Endothelial cell of umbilical vein (primary cell): ENCODE results near the gene ULK1.

Source experiments
- CTCF ChIP-seq, 2 donors: IDR thresholded peaks; 1 replicate in 1 of 2; 2 replicates in 1 of 2; pipeline ENCODE4 v1.5.1; 2011; ENCODE audit warnings: low read length in 2 of 2, mild to moderate bottlenecking in 2 of 2, moderate library complexity in 2 of 2, control low read depth in 1 of 2, inconsistent platforms in 1 of 2, low read depth in 1 of 2; ENCODE audit not compliant: insufficient read depth in 1 of 2; ENCODE audit errors: extremely low read depth in 1 of 2
- EZH2 ChIP-seq: IDR thresholded peaks from 2 replicates; pipeline ENCODE4 v1.6.1; 2012; ENCODE audit warnings: borderline replicate concordance, low read depth, mild to moderate bottlenecking, moderate library complexity, low read length, inconsistent platforms; ENCODE audit not compliant: severe bottlenecking
- FOS ChIP-seq: IDR thresholded peaks from 2 replicates; pipeline ENCODE4 v1.6.1; 2011; ENCODE audit warnings: mild to moderate bottlenecking, low read length, moderate library complexity, borderline replicate concordance; ENCODE audit not compliant: insufficient read depth
- GATA2 ChIP-seq: IDR thresholded peaks from 2 replicates; pipeline ENCODE4 v1.7.0; 2011; ENCODE audit warnings: low read depth, mild to moderate bottlenecking, moderate library complexity, mixed read lengths, low read length; ENCODE audit not compliant: insufficient read length, insufficient read depth
- JUN ChIP-seq: IDR thresholded peaks from 2 replicates; pipeline ENCODE4 v1.6.1; 2011; ENCODE audit warnings: borderline replicate concordance, low read depth; ENCODE audit not compliant: insufficient read length, insufficient read depth
- MAX ChIP-seq: IDR thresholded peaks from 2 replicates; pipeline ENCODE4 v1.6.1; 2011; ENCODE audit not compliant: insufficient read depth, insufficient read length
- POLR2A ChIP-seq: IDR thresholded peaks from 2 replicates; pipeline ENCODE4 v1.6.1; 2012; ENCODE audit warnings: low read depth, mild to moderate bottlenecking, control low read depth, low read length
- POLR2AphosphoS5 ChIP-seq: IDR thresholded peaks from 2 replicates; pipeline ENCODE4 v1.6.1; 2012; ENCODE audit warnings: low read depth, mild to moderate bottlenecking, control low read depth, low read length, moderate library complexity; ENCODE audit not compliant: insufficient read depth

DNA sequence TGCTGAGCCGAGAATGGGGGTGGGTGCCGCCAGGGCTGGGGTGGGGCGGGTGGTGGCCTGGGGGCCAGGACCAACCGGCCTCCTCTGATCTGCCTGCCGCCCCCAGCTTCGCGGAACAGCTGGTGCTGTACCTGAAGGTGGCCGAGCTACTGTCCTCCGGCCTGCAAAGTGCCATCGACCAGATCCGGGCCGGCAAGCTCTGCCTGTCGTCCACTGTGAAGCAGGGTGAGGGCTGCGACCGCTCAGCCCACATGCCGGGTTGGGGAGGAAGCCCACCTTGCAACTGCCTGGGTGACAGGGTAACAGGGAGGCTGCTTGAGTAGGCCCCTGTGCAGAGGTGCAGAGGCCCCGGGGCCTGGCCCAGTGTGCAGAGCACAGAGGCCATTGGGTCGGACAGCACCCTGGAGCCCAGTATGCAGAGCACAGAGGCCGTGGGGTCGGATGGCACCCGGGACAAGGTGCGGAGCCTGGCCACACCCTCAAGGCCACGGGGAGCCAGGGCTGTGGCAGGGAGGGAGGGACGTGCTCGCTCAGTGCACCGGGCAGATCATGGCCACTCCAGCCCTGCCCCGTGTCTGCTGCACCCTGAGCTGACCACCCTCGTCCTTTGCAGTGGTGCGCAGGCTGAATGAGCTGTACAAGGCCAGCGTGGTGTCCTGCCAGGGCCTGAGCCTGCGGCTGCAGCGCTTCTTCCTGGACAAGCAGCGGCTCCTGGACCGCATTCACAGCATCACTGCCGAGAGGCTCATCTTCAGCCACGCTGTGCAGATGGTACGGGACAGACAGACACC lies 25.1 kb downstream of the ULK1 start:
- TF ChIP-seq CTCF (IDR thresholded peaks at IDR 0.05; ENCODE audit: extremely low read depth in 1 of 2, insufficient read depth in 1 of 2, low read depth in 1 of 2, low read length in 2 of 2), result no peak
- TF ChIP-seq POLR2A, result no peak
- no peak for TF ChIP-seq EZH2
- TF ChIP-seq POLR2AphosphoS5, result no peak
- no peak for TF ChIP-seq JUN
- no peak for TF ChIP-seq MAX
- TF ChIP-seq FOS, result no peak
- TF ChIP-seq GATA2, result no peak
